ENCODE results near the gene SPATA46.
"Not testable (repeated sequence)": the region's sequence is repeated elsewhere in the genome, so short reads cannot be mapped to it uniquely, and the experiment has no call there.

Gene SPATA46

GRCh38 chr1:162357681-162358266 is 18.9 kb downstream of the SPATA46 start:
- no peak for DNase-seq (ENCODE audit: low read depth, low spot score)
- ChIA-PET CTCF (interaction anchor here (0.7 to 3.0 kb wide), 14 partner anchors 8 to 492 kb away, joined by 3 to 14 read pairs (median 4); no protein-coding TSS in a partner anchor), POLR2A (no interaction called here)
- H3K4me3 ChIP-seq (ENCODE audit: low read depth, low read length), result no peak overlapping the region
- TF ChIP-seq CTCF (IDR thresholded peaks at IDR 0.05; ENCODE audit: insufficient read depth, low read length, missing control alignments), result no peak

DNA sequence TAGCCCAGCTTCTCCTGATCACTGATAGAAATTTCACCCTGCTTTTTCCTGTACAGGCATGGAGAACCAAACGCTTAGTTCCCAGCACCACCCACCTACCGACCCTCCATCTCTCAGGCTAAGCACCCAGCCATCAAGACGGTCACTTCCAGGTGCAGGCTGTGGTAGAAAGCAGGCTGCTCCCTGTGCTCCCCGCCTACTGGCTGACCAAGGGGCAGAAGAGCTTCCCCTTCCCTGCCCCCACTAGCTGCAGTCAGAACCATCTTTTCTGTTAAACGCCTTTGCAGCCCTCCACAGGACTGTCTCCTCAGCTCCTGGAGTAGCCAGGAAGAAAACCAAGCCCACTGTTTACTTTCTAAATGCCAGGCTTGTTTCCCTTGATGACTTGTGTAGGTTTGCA is 23.0 kb downstream of the SPATA46 start:
- DNase-seq (ENCODE audit: low read depth, low spot score), result no peak
- POLR2A ChIA-PET, result no interaction called here
- no peak overlapping the region for H3K4me3 ChIP-seq (ENCODE audit: low read depth, low read length)
- TF ChIP-seq CTCF (IDR thresholded peaks at IDR 0.05; ENCODE audit: insufficient read depth, low read length, missing control alignments), result no peak
- CTCF ChIA-PET, result no interaction called here

DNA sequence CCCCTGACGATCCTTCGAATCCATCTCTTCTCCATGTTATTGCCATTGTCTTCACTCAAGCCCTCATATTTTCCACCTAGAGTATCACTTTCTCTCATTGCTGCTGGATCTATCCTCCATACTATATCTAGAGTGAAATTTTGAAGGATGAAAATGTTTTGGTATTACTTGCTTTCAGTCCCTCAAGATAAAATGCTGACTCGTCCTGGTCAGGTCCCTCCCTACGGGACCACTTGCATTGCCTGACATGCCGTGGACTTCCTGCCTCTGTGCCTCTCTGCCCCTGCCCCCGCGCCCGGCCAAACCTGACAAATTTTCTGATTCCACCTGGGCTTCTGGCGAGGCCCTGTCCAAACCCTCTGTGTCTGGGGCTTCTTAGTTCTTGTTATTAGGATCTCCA is 23.6 kb downstream of the SPATA46 start:
- POLR2A ChIA-PET, result no interaction called here

GRCh38 chr1:162351874-162352273 is 24.8 kb downstream of the SPATA46 start:
- DNase-seq (ENCODE audit: low read depth, low spot score); H3K4me3 ChIP-seq (ENCODE audit: low read depth, low read length); POLR2A ChIA-PET; CTCF ChIA-PET: not testable (repeated sequence)

More for the DNA sequence above, 23.6 kb downstream of the SPATA46 start:
- CTCF ChIA-PET, result no interaction called here
- no peak for DNase-seq (ENCODE audit: low read depth, low spot score)
- TF ChIP-seq CTCF (IDR thresholded peaks at IDR 0.05; ENCODE audit: insufficient read depth, low read length, missing control alignments), result no peak
- no peak overlapping the region for H3K4me3 ChIP-seq (ENCODE audit: low read depth, low read length)

- H3K4me3 ChIP-seq (ENCODE audit: low read depth, low read length), result no peak overlapping the region
- TF ChIP-seq CTCF (IDR thresholded peaks at IDR 0.05; ENCODE audit: insufficient read depth, low read length, missing control alignments), result no peak
- no peak for DNase-seq (ENCODE audit: low read depth, low spot score)
- POLR2A ChIA-PET, result no interaction called here
- CTCF ChIA-PET, result interaction anchor here (1.0 kb wide), 1 partner anchor 41 kb away, joined by 3 read pairs; no protein-coding TSS in a partner anchor
Observed at GRCh38 chr1:162351246-162351842, 25.3 kb downstream of the SPATA46 start.

DNA sequence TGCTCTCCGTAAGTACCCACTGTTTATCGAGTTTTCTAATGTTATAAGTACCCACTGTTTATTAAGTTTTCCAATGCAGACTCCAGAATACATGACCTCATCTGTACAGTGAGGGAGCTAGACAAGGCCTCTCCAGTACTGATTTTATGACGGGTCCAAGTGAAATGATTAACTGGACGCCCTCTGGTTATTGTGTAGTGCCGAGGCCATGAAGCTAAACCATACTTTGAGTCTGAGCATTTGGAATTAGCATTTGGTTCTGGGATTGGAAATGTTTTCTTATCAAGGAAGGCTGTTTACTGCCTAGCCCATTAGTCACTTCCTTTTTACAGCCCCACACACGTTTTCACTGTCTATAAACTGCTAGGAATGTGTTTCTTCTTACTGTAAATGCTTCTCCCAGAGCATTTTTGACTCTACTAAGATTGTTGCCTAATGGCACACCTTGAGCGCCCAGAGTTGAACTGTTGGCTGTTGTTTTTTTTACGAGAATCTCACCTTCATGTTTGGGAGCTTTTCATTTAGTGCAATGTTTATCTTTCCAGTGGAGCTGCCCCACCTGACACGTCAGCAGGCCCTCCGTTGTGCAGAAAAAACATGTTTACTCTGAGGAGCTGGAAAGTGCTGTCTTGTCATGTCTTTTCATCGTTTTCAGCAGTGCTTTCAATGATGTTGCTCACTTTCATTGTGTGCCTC is 26.9 kb downstream of the SPATA46 start:
- no peak for TF ChIP-seq CTCF (IDR thresholded peaks at IDR 0.05; ENCODE audit: insufficient read depth, low read length, missing control alignments)
- H3K4me3 ChIP-seq (ENCODE audit: low read depth, low read length), result no peak overlapping the region
- CTCF ChIA-PET, result interaction anchor here (1.0 to 1.3 kb wide), 3 partner anchors 8 to 293 kb away, joined by 3 to 4 read pairs (median 3); no protein-coding TSS in a partner anchor
- DNase-seq (ENCODE audit: low read depth, low spot score), result peak; percentile 52
- POLR2A ChIA-PET, result no interaction called here
